ENCODE results near the gene TLL1.

DNA sequence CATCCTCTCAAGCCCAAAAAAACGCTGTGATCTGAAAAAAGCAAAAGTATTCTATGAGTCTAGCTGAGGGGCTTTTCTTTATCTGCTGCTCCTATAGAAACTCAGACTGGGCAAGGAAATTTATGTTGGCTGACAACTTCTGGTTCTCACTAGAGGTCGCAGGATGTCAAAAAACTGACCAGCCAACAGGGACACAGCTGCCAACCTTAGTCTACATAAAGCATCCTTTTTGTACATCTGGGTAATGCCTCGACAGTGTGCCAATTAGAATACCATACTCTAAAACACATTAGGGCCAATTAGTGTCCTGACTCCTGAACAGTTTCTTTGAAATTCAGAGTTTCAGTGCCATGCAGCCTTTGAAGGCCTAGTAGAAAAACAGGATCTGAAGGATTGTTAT lies 8.8 kb upstream of the TLL1 start:
- TF ChIP-seq, protein P1, sequence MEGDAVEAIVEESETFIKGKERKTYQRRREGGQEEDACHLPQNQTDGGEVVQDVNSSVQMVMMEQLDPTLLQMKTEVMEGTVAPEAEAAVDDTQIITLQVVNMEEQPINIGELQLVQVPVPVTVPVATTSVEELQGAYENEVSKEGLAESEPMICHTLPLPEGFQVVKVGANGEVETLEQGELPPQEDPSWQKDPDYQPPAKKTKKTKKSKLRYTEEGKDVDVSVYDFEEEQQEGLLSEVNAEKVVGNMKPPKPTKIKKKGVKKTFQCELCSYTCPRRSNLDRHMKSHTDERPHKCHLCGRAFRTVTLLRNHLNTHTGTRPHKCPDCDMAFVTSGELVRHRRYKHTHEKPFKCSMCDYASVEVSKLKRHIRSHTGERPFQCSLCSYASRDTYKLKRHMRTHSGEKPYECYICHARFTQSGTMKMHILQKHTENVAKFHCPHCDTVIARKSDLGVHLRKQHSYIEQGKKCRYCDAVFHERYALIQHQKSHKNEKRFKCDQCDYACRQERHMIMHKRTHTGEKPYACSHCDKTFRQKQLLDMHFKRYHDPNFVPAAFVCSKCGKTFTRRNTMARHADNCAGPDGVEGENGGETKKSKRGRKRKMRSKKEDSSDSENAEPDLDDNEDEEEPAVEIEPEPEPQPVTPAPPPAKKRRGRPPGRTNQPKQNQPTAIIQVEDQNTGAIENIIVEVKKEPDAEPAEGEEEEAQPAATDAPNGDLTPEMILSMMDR (IDR thresholded peaks at IDR 0.05; ENCODE audit: low read length), result no peak
- no peak for TF ChIP-seq EZH2phosphoT487 (IDR thresholded peaks at IDR 0.05; ENCODE audit: low read length)
- TF ChIP-seq EZH2 (optimal IDR thresholded peaks at IDR 0.05; ENCODE audit: low read depth, low read length), result no peak

Measured in MM.1S (cell line).